Kidney glomerular epithelial cell (primary cell): Measurements from ENCODE around the gene CACNA1D.

Source experiments
- DNase-seq: peaks from one replicate; lab custom pipeline; 2025; lab: John Stamatoyannopoulos, UW

The CACNA1D gene

GRCh38 chr3:53715815-53716483, 221.5 kb downstream of the CACNA1D start:
- DNase-seq, result peak; percentile 24

GRCh38 chr3:53716998-53717397, 222.6 kb downstream of the CACNA1D start:
- no peak for DNase-seq

GRCh38 chr3:53718462-53718861, 224.1 kb downstream of the CACNA1D start:
- DNase-seq, result no peak

GRCh38 chr3:53719796-53720195, 225.4 kb downstream of the CACNA1D start:
- DNase-seq, result no peak

GRCh38 chr3:53721187-53722119, 227.0 kb downstream of the CACNA1D start:
- peak; percentile 64 for DNase-seq

GRCh38 chr3:53724566-53724965, 230.2 kb downstream of the CACNA1D start:
- DNase-seq, result no peak

GRCh38 chr3:53725387-53725995, 231.1 kb downstream of the CACNA1D start:
- no peak for DNase-seq

GRCh38 chr3:53726643-53727042, 232.2 kb downstream of the CACNA1D start:
- DNase-seq, result no peak

- no peak for DNase-seq
Observed at GRCh38 chr3:53728606-53729005, 234.2 kb downstream of the CACNA1D start.

- no peak for DNase-seq
Observed at GRCh38 chr3:53729159-53729558, 234.7 kb downstream of the CACNA1D start.

- DNase-seq, result no peak
Observed at GRCh38 chr3:53729618-53730017, 235.2 kb downstream of the CACNA1D start.

GRCh38 chr3:53730576-53730975, 236.2 kb downstream of the CACNA1D start:
- DNase-seq, result peak; percentile 20

GRCh38 chr3:53731934-53732624, 237.7 kb downstream of the CACNA1D start:
- no peak for DNase-seq

- no peak for DNase-seq
Observed at GRCh38 chr3:53733446-53733845, 239.0 kb downstream of the CACNA1D start.

- DNase-seq, result peak; percentile 64
Observed at GRCh38 chr3:53739966-53740365, 245.6 kb downstream of the CACNA1D start.

GRCh38 chr3:53740956-53741355, 246.5 kb downstream of the CACNA1D start:
- DNase-seq, result no peak

- DNase-seq, result no peak
Observed at GRCh38 chr3:53744351-53744750, 249.9 kb downstream of the CACNA1D start.

GRCh38 chr3:53747559-53747958, 253.1 kb downstream of the CACNA1D start:
- no peak for DNase-seq

- no peak for DNase-seq
Observed at GRCh38 chr3:53748512-53749271, 254.3 kb downstream of the CACNA1D start.

GRCh38 chr3:53749448-53749847, 255.0 kb downstream of the CACNA1D start:
- no peak for DNase-seq
